AG08395 (cell line): ENCODE data around the gene PDE4B.
"Not testable (repeated sequence)": the region's sequence is repeated elsewhere in the genome, so short reads cannot be mapped to it uniquely, and the experiment has no call there.

Experiments
- DNase-seq: peaks from one replicate; pipeline ENCODE4 v3.0.0; 2012; ENCODE audit warnings: mixed read lengths, low spot score

Gene PDE4B

GRCh38 chr1:66055092-66055491 lies 262.4 kb downstream of the PDE4B start:
- DNase-seq = no peak

DNA sequence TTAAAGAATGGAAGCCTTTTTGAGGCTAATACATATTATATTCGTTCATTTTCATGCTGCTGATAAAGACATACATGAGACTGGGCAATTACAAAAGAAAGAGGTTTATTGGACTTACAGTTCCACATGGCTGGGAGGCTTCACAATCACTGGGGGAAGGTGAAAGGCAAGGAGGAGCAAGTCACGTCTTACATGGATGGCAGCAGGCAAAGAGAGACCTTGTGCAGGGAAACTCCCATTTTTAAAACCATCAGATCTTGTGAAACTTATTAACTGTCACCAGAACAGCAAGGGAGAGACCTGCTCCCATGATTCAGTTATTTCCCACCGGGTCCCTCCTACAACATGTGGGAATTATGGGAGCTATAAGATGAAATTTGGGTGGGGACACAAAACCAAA lies 264.8 kb downstream of the PDE4B start:
- DNase-seq = not testable (repeated sequence)

DNA sequence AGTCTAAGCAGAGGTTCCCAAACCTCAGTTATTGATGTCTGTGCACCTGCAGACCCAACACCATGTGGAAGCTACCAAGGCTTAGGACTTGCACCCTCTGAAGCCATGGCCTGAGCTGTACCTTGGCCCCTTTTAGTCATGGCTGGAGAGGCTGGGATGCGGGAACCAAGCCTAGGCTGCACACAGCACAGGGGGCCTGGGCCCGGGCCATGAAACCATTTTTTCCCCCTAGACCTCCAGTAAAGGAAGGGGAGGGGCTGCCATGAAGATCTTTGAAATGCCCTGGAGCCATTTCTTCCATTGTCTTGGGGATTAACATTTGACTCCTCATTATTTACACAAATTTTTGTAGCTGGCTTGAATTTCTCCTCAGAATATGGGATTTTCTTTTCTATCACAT lies 265.9 kb downstream of the PDE4B start:
- DNase-seq = no peak

- DNase-seq = not testable (repeated sequence)
These were observed 274.5 kb downstream of the PDE4B start for GRCh38 chr1:66067219-66067618.

- no peak for DNase-seq
These were observed 277.5 kb downstream of the PDE4B start for GRCh38 chr1:66069976-66070876.

GRCh38 chr1:66073388-66073787 lies 280.7 kb downstream of the PDE4B start:
- no peak for DNase-seq

- DNase-seq = no peak
These were observed 281.5 kb downstream of the PDE4B start for GRCh38 chr1:66074147-66074546.

DNA sequence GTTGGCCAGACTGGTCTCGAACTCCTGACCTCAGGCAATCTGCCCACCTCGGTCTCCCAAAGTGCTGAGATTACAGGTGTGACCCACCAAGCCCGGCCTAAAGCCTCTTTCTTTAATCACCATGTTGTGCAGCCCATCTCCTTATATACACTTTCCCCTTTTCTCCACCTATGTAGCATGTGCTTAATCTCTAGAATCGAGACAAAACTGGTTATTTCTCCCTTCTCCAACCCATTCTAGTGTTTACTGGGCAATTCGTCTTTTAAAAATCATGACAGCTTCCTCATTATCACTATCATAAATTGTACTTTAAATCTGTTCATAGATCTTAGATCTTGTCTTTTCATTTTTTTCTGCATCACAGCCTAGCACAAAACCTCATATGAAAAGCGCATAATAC lies 285.7 kb downstream of the PDE4B start:
- no peak for DNase-seq

DNA sequence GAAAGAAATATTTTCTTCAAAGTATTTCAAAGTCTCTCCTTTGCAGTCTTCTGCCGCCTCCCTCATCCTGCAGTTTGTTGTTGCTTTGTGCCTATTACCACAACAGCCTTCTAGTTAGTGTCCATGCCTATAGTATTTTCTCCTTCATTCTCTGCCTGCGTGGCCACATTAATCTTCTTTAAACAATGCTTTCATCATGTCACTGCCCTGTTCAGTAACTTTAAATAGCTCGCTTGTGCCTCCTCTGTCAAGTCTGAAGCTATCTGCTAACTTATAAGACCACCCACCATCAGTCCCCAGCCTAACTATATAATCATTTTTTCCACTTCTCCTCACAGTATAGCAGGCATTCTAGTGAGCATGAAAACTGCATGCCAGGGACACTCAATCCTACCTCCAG lies 290.3 kb downstream of the PDE4B start:
- no peak for DNase-seq

- DNase-seq = no peak
These were observed 291.7 kb downstream of the PDE4B start for GRCh38 chr1:66084442-66084841.

DNA sequence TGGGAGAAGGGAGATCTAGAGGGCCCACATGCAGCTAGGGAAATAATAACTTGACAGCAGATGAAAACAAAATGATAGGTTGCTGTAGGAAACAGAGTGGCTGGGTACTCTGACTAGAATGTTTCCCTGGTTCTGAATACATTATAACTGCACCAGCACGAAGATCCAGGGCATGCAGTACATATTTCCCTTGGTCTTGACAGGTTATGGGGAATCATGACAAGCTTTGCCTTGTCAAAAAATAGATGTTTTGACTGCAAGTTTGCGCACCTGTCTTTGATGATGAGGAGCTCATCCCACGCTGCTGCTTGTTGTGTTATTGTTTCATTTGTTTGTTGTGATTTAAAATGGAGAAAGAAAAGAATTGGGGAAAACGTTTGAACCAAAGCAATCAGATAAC lies 292.9 kb downstream of the PDE4B start:
- DNase-seq = no peak

DNA sequence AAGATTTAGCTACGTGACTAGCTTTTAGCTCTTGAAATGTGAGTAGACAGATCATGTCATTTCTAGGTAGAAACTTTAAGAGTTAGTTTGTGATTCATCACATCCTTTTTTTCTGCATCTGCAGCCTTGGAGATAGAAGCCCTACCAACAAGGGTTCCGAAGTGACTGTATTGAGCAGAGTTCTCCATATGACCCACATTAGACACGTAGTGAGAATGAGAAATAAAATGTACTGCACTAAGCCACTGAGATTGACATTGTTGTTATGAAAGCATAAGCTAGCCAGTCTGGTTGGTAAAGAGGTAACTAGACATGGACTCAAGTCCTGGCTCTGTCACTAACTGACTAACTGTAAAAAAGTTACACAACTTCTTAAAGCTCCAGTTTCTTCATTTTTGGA lies 296.1 kb downstream of the PDE4B start:
- no peak for DNase-seq

- DNase-seq = peak; percentile 16
These were observed 298.3 kb downstream of the PDE4B start for GRCh38 chr1:66090859-66091457.

DNA sequence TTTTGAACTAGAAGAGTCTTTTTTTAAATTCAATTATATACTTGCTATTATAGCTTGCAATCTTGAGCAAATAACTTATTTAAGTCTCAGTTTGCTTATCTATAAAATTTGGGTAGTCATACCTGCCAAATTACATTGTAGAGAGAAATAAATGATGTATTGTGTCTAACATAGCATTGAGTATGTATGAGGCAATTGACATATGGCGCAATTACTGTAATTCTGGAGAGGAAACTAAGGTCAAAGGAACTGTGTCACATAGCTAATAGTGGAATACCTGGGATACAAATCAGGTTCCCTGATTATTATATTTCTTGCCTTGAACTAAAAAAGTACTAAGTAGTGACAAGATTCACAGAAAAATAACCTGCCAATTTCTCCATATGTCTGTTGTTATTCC lies 302.5 kb downstream of the PDE4B start:
- no peak for DNase-seq

DNA sequence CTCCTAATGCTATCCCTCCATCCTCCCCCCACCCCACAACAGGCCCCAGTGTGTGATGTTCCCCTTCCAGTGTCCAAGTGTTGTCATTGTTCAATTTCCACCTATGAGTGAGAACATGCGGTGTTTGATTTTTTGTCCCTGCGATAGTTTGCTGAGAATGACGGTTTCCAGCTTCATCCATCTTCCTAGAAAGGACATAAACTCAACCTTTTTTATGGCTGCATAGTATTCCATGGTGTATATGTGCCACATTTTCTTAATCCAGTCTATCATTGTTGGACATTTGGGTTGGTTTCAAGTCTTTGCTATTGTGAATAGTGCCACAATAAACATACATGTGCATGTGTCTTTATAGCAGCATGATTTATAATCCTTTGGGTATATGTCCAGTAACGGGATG lies 308.3 kb downstream of the PDE4B start:
- DNase-seq = not testable (repeated sequence)

- not testable (repeated sequence) for DNase-seq
These were observed 311.4 kb downstream of the PDE4B start for GRCh38 chr1:66104076-66104475.

DNA sequence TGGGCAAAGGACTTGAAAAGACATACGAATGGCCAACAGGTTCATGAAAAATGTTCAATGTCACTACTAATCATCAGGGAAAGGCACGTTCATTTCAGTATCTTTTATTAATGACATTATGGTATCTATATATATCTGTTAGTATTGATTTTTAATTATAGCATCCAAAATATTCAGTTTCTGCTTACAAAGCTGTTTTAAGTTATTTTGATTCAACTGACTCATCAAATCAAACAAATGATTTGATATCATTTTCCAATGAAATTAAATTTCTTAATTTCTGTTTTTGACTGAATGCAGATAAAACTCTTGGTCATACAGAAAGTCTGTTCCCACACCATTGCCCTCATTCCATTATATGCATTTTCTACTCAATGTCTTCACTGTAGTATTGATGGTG lies 315.9 kb downstream of the PDE4B start:
- DNase-seq = no peak

- no peak for DNase-seq
These were observed 320.2 kb downstream of the PDE4B start for GRCh38 chr1:66112744-66113400.

GRCh38 chr1:66119148-66119547 lies 326.5 kb downstream of the PDE4B start:
- no peak for DNase-seq

- DNase-seq = no peak
These were observed 332.0 kb downstream of the PDE4B start for GRCh38 chr1:66124670-66125069.

- not testable (repeated sequence) for DNase-seq
These were observed 335.9 kb downstream of the PDE4B start for GRCh38 chr1:66128641-66129040.

DNA sequence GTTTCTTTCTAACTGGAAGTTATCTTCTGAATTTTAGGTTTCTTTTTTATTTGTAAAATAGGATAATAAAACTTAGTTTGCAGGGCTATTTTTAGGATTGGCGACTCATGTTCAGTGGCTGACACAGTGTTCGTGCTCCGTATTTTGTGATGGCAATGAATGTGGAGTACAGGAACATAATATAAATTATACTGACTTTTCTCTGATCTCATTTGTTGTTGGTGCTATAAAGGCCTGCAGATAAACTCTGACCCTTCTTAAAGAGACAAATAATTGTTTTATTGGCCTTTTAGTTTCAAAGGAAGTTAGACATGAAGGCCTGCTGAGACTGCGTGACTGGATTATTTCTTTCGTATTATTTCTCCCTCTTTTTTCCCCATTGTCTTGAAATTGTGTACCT lies 339.6 kb downstream of the PDE4B start:
- no peak for DNase-seq

DNA sequence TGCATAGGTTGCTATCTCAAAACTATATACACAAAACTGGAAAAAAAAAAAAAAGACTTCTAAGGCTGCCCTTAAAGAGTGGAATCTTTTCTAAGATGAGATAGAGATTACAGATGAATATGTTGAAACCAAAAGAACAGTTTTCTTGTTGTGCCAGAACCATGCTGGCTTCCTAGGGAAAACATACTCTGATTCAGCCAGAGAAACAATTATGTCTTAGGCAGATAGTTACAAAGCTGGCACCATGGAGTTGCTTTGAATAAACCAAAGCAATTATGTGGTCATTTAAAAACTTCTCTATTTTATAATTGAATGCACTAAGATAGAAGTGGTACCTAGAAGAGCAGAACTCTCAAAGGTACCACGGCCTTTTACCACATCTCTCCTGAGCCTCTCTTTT lies 341.3 kb downstream of the PDE4B start:
- no peak for DNase-seq
